Measurements from ENCODE around the gene CCDC86.

CCDC86 gene

GRCh38 chr11:60825790-60826189 lies 16.1 kb upstream of the CCDC86 start:
- intact Hi-C loops (cut with DNase I) = no loop called here
- DNase-seq = no peak

- DNase-seq = peak in 2 of 42 donors; percentile 11 to 30
- intact Hi-C loops (cut with DNase I) = loop anchor here (5.0 to 10.0 kb wide), 2 partner anchors 72 to 354 kb away; no protein-coding TSS in a partner anchor
These were observed 11.3 kb upstream of the CCDC86 start for GRCh38 chr11:60830478-60831142.

- intact Hi-C loops (cut with DNase I) = loop anchor here (5.0 to 10.0 kb wide), 2 partner anchors 71 to 354 kb away; no protein-coding TSS in a partner anchor
- DNase-seq = peak; percentile 67 to 95 (median 88)
These were observed 10.8 kb upstream of the CCDC86 start for GRCh38 chr11:60831143-60831500.

GRCh38 chr11:60831501-60832079 lies 10.3 kb upstream of the CCDC86 start:
- no peak for DNase-seq
- intact Hi-C loops (cut with DNase I) = loop anchor here (5.0 to 10.0 kb wide), 2 partner anchors 71 to 353 kb away; no protein-coding TSS in a partner anchor

- intact Hi-C loops (cut with DNase I) = loop anchor here (5.0 to 10.0 kb wide), 2 partner anchors 67 to 350 kb away; no protein-coding TSS in a partner anchor
- DNase-seq = no peak
These were observed 7.0 kb upstream of the CCDC86 start for GRCh38 chr11:60834742-60835533.

DNA sequence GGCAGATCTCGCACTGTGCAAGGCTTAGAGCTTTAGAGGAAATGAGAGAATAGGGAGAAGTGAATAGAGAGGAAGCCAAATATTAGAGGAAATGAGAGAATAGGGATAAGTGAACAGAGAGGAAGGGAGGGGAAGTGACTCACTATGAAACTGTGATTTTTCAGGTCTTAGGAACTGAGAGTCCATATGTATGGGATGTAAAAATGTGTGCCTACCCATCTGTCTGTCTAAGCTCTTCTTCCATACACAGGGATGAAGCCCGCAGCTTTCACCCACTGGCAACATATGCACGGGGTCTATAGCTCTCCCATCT lies 6.4 kb upstream of the CCDC86 start:
- intact Hi-C loops (cut with DNase I) = loop anchor here (10.0 kb wide), 1 partner anchor 349 kb away; no protein-coding TSS in a partner anchor
- no peak for DNase-seq

DNA sequence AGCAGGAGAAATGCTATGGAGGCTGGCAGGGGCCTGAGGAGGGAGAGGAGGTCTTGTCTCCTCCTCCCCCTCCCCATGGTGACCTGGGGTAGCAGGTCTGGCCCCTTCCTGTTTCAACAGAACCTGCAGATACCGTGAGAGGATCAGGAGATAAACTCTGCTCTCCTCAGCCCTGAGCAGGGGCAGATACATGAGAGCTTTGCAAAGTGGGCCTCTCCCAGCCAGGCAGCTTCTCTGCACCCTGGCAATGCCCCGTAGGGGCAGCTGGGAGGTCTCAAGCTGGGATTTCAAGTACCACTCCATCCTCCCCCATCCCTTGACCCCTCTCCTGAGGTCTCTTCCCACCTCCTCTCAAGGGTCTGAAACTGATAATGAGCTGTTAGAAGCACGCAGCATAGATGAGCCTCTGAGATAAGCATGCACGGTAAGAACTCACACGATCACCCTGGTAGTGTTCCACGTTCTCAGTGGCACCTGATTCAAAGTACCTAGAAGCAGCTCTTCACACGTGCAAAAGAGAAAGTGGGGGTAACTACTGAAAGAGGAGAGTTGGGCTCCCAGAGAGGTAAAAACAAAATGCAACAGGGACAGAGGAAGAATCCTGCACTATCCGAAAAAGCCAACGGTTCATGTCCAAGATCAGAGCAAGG lies 4.9 kb upstream of the CCDC86 start:
- intact Hi-C loops (cut with DNase I) = loop anchor here (10.0 kb wide), 1 partner anchor 348 kb away; no protein-coding TSS in a partner anchor
- no peak for DNase-seq

- DNase-seq = no peak
- intact Hi-C loops (cut with DNase I) = loop anchor here (10.0 kb wide), 1 partner anchor 347 kb away; no protein-coding TSS in a partner anchor
These were observed 3.8 kb upstream of the CCDC86 start for GRCh38 chr11:60838132-60838531.

DNA sequence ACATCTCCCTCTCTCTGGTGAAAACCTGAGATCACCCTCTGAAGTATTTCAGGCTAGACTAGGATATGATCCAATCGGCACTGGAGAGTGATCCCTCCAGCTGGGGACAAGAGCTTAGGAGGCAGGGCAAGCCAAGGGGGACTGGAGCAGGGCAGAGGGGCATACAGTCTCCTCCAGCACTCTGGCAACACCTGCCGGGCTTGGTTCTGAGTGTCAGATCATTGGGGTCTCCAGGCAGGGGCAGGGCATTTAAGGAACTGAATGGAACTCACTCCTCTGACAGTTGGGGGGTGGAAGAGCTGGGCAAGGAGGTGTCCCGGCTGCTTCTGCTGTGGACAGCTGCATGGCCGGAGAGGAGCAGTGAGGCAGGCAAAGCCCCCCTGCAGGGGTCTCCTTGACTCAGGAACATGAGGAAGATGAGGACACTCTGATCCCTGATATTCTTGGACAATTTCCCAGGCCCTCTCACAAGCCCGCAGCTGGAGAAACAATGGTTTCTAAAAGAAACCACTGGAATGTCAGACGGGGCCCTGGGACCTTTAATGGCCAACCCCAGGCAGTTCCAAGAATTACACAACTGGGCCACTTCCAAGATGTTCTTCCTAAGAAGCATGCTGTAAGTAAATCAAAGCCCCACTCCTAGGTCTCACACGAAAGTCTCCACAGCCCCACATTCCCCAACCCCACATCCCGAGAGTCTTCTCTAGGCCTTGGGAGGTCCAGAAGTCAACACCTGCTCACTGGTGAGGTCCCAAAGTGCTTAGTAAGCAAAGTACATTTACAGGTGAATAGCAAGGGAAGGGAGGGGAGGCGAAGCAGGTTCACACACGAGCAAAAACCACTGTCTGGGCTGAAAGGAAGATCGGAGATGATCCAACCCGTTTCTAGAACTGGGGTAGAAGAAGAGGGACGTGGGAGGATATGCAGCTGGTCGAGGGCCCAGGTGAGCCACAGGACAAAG lies 1.2 kb upstream of the CCDC86 start:
- no peak for DNase-seq
- intact Hi-C loops (cut with DNase I) = loop anchor here (5.0 to 10.0 kb wide), 2 partner anchors 67 to 314 kb away; partner anchors contain the start of gene PRPF19

DNA sequence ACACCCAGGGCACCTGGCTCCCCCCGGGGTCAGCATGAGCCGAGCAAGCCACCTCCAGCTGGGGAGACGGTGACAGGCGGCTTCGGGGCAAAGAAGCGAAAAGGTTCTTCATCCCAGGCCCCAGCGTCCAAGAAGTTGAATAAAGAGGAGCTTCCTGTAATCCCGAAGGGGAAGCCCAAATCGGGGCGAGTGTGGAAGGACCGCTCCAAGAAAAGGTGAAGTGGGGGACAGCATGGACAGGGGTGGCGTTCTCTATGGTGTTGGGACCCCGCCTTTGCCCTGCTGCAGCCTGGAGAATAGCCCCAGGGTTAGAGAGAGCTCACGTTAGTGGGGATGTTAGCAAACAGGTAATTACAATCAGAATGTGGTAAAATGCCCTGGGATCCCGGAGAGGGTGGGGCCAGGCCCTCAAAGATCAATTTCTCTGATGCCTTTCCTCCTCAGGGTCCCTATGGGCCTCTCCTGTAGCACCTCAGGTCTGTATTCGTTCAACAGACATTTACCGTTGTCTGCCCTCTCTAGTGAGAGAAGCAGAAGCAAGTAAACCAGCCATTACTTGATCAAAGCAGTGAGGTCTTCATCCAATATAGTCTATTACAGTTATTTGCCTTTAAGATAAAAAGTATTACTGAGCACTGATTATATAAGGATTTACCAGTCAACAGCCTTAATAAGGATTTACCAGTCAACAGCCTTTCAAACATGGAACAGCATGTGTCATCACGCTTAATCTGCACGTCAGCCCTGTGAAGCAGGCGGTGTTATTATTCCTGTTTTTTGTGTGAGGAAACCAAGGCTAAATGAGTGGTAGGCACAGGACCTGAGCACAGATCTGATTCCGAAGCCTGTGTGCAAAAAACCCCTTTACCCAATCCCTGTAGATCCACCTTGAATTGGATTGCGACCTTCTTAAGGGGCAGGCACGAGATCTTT lies 1.0 kb downstream of the CCDC86 start:
- DNase-seq = peak in 5 of 42 donors; percentile 18 to 40 (median 22)
- intact Hi-C loops (cut with DNase I) = loop anchor here (5.0 to 10.0 kb wide), 2 partner anchors 64 to 312 kb away; partner anchors contain the start of gene PRPF19

DNA sequence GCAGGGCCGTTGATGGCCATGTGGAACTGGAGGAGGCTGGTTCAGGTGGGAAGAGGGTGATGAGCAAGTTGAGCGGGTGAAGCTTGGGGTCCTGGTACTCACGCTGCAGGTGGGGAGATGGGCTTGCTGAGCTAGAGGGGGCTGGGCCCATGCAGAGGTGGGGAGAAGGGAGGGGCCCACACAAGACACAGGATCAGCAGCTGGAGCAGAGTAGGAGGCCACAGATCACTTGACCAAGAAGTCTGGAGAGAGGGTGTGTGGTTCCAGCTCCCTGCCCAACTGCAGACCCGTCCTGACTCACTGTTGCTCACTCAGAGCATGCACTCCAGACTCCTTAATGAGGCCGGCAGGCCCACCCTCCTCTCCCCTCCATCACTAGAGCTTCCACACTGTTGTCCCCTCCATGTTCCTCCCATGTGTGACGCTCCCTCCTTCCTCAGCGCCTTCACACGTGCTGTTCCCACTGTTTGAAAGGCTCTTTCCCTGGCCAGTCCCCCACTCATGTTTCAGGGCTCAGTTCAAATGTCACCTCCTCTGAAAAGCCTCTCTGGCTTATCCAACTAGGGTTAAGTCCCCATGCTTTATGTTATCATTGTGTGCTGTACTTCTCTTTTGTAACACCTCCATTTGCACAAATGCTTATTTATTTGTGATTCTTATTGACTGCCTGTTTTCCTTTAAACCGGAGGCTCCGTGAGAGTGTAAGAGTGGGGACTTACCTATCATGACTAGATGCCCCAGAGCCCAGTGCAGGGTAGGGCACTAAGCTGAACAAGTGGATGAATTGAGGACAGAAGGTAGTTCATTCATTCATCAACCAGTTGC lies 2.3 kb downstream of the CCDC86 start:
- peak in 1 of 42 donors; percentile 42 for DNase-seq
- intact Hi-C loops (cut with DNase I) = loop anchor here (5.0 to 10.0 kb wide), 2 partner anchors 63 to 311 kb away; partner anchors contain the start of gene PRPF19

GRCh38 chr11:60844870-60845221 lies 2.9 kb downstream of the CCDC86 start:
- no peak for DNase-seq
- intact Hi-C loops (cut with DNase I) = loop anchor here (5.0 to 10.0 kb wide), 2 partner anchors 62 to 310 kb away; partner anchors contain the start of gene PRPF19

GRCh38 chr11:60845338-60845737 lies 3.4 kb downstream of the CCDC86 start:
- intact Hi-C loops (cut with DNase I) = loop anchor here (10.0 kb wide), 1 partner anchor 309 kb away; no protein-coding TSS in a partner anchor

GRCh38 chr11:60847281-60847680 lies 5.4 kb downstream of the CCDC86 start:
- intact Hi-C loops (cut with DNase I) = loop anchor here (10.0 kb wide), 1 partner anchor 308 kb away; no protein-coding TSS in a partner anchor
- DNase-seq = no peak

More at GRCh38 chr11:60845338-60845737, 3.4 kb downstream of the CCDC86 start:
- no peak for DNase-seq

GRCh38 chr11:60847896-60848295 lies 6.0 kb downstream of the CCDC86 start:
- intact Hi-C loops (cut with DNase I) = loop anchor here (10.0 kb wide), 1 partner anchor 307 kb away; no protein-coding TSS in a partner anchor
- no peak for DNase-seq

DNA sequence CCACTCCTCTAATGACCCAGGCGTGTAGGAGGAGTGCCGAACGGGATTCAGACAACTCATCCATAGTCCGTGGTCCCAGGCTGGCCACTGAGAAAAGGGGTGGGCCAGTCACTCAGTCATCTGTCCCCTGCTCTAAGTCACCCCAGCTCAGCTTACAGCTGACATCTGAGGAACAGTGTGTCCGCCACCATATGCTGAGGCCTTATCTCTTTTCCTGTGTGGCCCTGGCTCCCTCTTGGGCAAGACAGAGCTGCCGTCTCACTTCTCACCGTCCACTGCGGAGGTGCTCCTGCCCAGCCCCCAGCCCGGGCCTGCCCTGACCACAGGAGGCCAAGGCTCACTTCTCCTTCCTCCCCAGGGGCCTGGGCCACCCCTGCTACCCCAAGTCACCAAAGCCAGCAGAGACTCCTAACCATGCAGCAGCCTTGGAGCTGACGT lies 6.8 kb downstream of the CCDC86 start:
- intact Hi-C loops (cut with DNase I) = loop anchor here (10.0 kb wide), 1 partner anchor 306 kb away; no protein-coding TSS in a partner anchor
- no peak for DNase-seq
